SU-DHL-6 (cell line): ENCODE results near the gene SLC22A23.

Experiments used
- H2AFZ ChIP-seq: fragments of 200-600 bp; sonication (generic); 2 replicates; pipeline ENCODE4 v1.6.1; 2014; ENCODE audit warnings: low read depth, mild to moderate bottlenecking, moderate library complexity, mixed read lengths, antibody characterized with exemption, low read length; ENCODE audit not compliant: severe bottlenecking
- H3F3A ChIP-seq: fragments of 200-600 bp; shearing (Covaris generic); 2 replicates; pipeline ENCODE4 v1.6.0; 2016; ENCODE audit warnings: antibody characterized with exemption, mild to moderate bottlenecking; ENCODE audit not compliant: insufficient read depth
- H3K27ac ChIP-seq: fragments of 200-600 bp; sonication (generic); 2 replicates; pipeline ENCODE4 v1.5.1; 2016; ENCODE audit warnings: low read depth, mild to moderate bottlenecking, low read length, moderate library complexity, mixed read lengths
- H3K27me3 ChIP-seq: fragments of 200-600 bp; sonication (generic), shearing (Covaris generic); 2 replicates; pipeline ENCODE4 v1.6.0; 2014; ENCODE audit warnings: mild to moderate bottlenecking, low read length
- H3K36me3 ChIP-seq: fragments of 200-600 bp; sonication (generic); 2 replicates; pipeline ENCODE4 v1.6.1; 2014; ENCODE audit warnings: mild to moderate bottlenecking, low read length, mixed read lengths
- H3K4me2 ChIP-seq: fragments of 300-600, 200-600 bp; shearing (Covaris generic), sonication (generic); 2 replicates; pipeline ENCODE4 v1.6.0; 2014; ENCODE audit warnings: low read length, low read depth, mild to moderate bottlenecking; ENCODE audit not compliant: poor library complexity, severe bottlenecking
- H3K4me3 ChIP-seq: fragments of 200-600 bp; sonication (generic); 2 replicates; pipeline ENCODE4 v1.5.1; 2014; ENCODE audit warnings: antibody characterized with exemption, low read length, mild to moderate bottlenecking, mixed read lengths; ENCODE audit not compliant: insufficient read depth, poor library complexity, severe bottlenecking
- H3K79me2 ChIP-seq: fragments of 200-600 bp; sonication (generic); 2 replicates; pipeline ENCODE4 v1.6.1; 2014; ENCODE audit warnings: mild to moderate bottlenecking, low read length, moderate library complexity; ENCODE audit not compliant: insufficient read depth
- H3K9ac ChIP-seq: fragments of 200-600 bp; sonication (generic); 2 replicates; pipeline ENCODE4 v1.7.0; 2014; ENCODE audit warnings: mild to moderate bottlenecking, low read length
- H3K9me2 ChIP-seq: fragments of 200-600 bp; sonication (generic); replicated peaks from 2 replicates; pipeline ENCODE4 v1.6.1; 2014; ENCODE audit warnings: low read length; ENCODE audit not compliant: insufficient read depth
- H3K9me3 ChIP-seq: fragments of 200-600 bp; sonication (generic); 2 replicates; pipeline ENCODE4 v1.6.1; 2014; ENCODE audit warnings: low read length, mixed read lengths; ENCODE audit not compliant: insufficient read depth
- H4K20me1 ChIP-seq: fragments of 200-600 bp; sonication (generic); 2 replicates; pipeline ENCODE4 v1.6.1; 2014; ENCODE audit warnings: low read depth, mild to moderate bottlenecking, antibody characterized with exemption, low read length, moderate library complexity, mixed read lengths
- CTCF ChIP-seq: fragments of 200-600 bp; sonication (generic); IDR thresholded peaks from one replicate; pipeline ENCODE4 v1.5.1; 2017; ENCODE audit warnings: antibody characterized with exemption, mild to moderate bottlenecking, low read length, moderate library complexity; ENCODE audit not compliant: insufficient read depth, poor library complexity, severe bottlenecking
- EZH2phosphoT487 ChIP-seq: fragments of 200-600 bp; sonication (generic), shearing (Covaris generic); conservative IDR thresholded peaks from 2 replicates; pipeline ENCODE4 v1.6.1; 2018; ENCODE audit warnings: mild to moderate bottlenecking, antibody characterized with exemption, low read length, moderate library complexity, mixed read lengths

SLC22A23 gene

GRCh38 chr6:3228046-3228671, 228.7 kb downstream of the SLC22A23 start:
- Histone ChIP-seq H3K27ac (peak overlapping the region; percentile 55), H3K79me2 (peaks cover 9% of the 10 kb centered on the region; the same call in 1 of the 2 replicates), H3K36me3 (peaks cover 13% of the 10 kb centered on the region; the same call in 1 of the 2 replicates), H3K4me3 (peak overlapping the region; percentile 59), H3K27me3 (no peaks in the 10 kb centered on the region), H3K4me2 (peak overlapping the region; percentile 66), H3K9me3 (no peaks in the 10 kb centered on the region), H3K9ac (peak overlapping the region; percentile 70), H3F3A (peaks cover 20% of the 10 kb centered on the region), H2AFZ (peak overlapping the region; percentile 60), H3K9me2 (no peaks in the 10 kb centered on the region), H4K20me1 (no peaks in the 10 kb centered on the region)
- TF ChIP-seq EZH2phosphoT487 (no peak), CTCF (peak; percentile 26)

- Histone ChIP-seq H3K4me2 (peak within 1 kb of the TSS; percentile 66), H3K79me2 (peaks cover 9% of the 10 kb centered on the region; the same call in 1 of the 2 replicates), H3K27ac (peak within 1 kb of the TSS; percentile 55), H3K27me3 (no peaks in the 10 kb centered on the region), H3K9me2 (no peaks in the 10 kb centered on the region), H2AFZ (peak within 1 kb of the TSS; percentile 60), H4K20me1 (no peaks in the 10 kb centered on the region), H3K9ac (peak within 1 kb of the TSS; percentile 70), H3K9me3 (no peaks in the 10 kb centered on the region), H3K36me3 (peaks cover 15% of the 10 kb centered on the region; the same call in 1 of the 2 replicates), H3F3A (peaks cover 25% of the 10 kb centered on the region), H3K4me3 (peak within 1 kb of the TSS; percentile 59)
- no peak for TF ChIP-seq CTCF
- TF ChIP-seq EZH2phosphoT487: no peak
Observed at GRCh38 chr6:3227363-3228045, 229.3 kb downstream of the SLC22A23 start, which contains the start of gene TUBB2B. TSS of gene TUBB2B (minus strand) at chr6:3227653. CDS start at chr6:3227543, 110 bp downstream.

GRCh38 chr6:3226481-3227362, 230.1 kb downstream of the SLC22A23 start:
- peak overlapping the region; percentile 70 for H3K9ac ChIP-seq
- peak overlapping the region; percentile 59 for H3K4me3 ChIP-seq
- peak overlapping the region; percentile 35 for H3K27ac ChIP-seq
- H2AFZ ChIP-seq: peak overlapping the region; percentile 60
- no peaks in the 10 kb centered on the region for H3K9me3 ChIP-seq
- TF ChIP-seq CTCF: no peak
- no peak for TF ChIP-seq EZH2phosphoT487
- peaks cover 25% of the 10 kb centered on the region for H3F3A ChIP-seq
- H3K4me2 ChIP-seq: peak overlapping the region; percentile 66
- no peaks in the 10 kb centered on the region for H3K27me3 ChIP-seq
- peaks cover 15% of the 10 kb centered on the region; the same call in 1 of the 2 replicates for H3K36me3 ChIP-seq
- H4K20me1 ChIP-seq: no peaks in the 10 kb centered on the region
- H3K9me2 ChIP-seq: no peaks in the 10 kb centered on the region
- peaks cover 9% of the 10 kb centered on the region; the same call in 1 of the 2 replicates for H3K79me2 ChIP-seq
